HepG2 (cell line): ENCODE data around the gene SPAG7. TPM values are rescaled to one million over a fixed set of nuclear protein-coding genes. Genes with fewer than 3 reads are reported as not detected.
A peak's percentile ranks its signal among the peaks of the same experiment; 100 is the strongest.

Experiments
- ATAC-seq: fragments of 200-7000 bp; cut with Tn5 transposase; 3 replicates; pipeline ENCODE4 v1.9.1; 2020; ENCODE audit warnings: mild to moderate bottlenecking, moderate library complexity
- BruUV-seq: library from RNA; stranded (reverse); fragments of 400-500 nt; replicated peaks from 2 replicates; lab custom pipeline; 2021; lab: Mats Ljungman, UMichigan
- CTCF ChIA-PET: fragments of 300-600 bp; formaldehyde crosslinking; extraction: SDS; loops from one replicate; lab custom pipeline; 2021; ENCODE audit warnings: low total read pairs, inconsistent platforms, low intra/inter-chr PET ratio; lab: Yijun Ruan, JAX
- POLR2A ChIA-PET: fragments of 350-600 bp; sonication (Branson Sonifier 250); formaldehyde crosslinking; loops from one replicate; lab custom pipeline; 2020; ENCODE audit warnings: antibody characterized with exemption, inconsistent platforms; lab: Yijun Ruan, JAX
- DNase-seq: peaks from one replicate; pipeline ENCODE4 v3.0.0-alpha.2; 2015; ENCODE audit warnings: low spot score
- FAIRE-seq: peaks from 3 replicates; lab custom pipeline; 2011; peaks lifted over from hg19 to GRCh38; lab: Jason Lieb, UNC
- H2AFZ ChIP-seq: one replicate; pipeline ENCODE4 v1.6.1; 2011; ENCODE audit warnings: low read length, inconsistent platforms
- H3K27ac ChIP-seq: fragments of 300-600 bp; 3 replicates; pipeline ENCODE4 v1.8.0; 2011; ENCODE audit warnings: mixed run types, mild to moderate bottlenecking, mixed read lengths, low read length, inconsistent platforms; ENCODE audit not compliant: insufficient read depth; ENCODE audit errors: extremely low read length
- H3K27me3 ChIP-seq, 2 experiments: fragments of 200-600 bp in 1 of 2; 2 replicates in 1 of 2; 3 replicates in 1 of 2; pipeline versions ENCODE4 v1.6.0 to v1.8.0; 2011; ENCODE audit warnings: low read length in 2 of 2, mild to moderate bottlenecking in 2 of 2, moderate library complexity in 2 of 2, inconsistent platforms in 1 of 2; ENCODE audit not compliant: insufficient read depth in 2 of 2, control insufficient read depth in 1 of 2
- H3K36me3 ChIP-seq, 2 experiments: fragments of 200-600 bp in 1 of 2; replicated peaks in 1 of 2; 2 replicates in 1 of 2; 3 replicates in 1 of 2; pipeline versions ENCODE4 v1.5.1 to v1.8.0; 2011; ENCODE audit warnings: low read length in 2 of 2, inconsistent platforms in 1 of 2; ENCODE audit not compliant: insufficient read depth in 2 of 2, control insufficient read depth in 1 of 2
- H3K4me1 ChIP-seq: 2 replicates; pipeline ENCODE4 v1.5.1; 2012; ENCODE audit warnings: low read length, inconsistent platforms; ENCODE audit not compliant: insufficient read depth
- H3K4me2 ChIP-seq: 2 replicates; pipeline ENCODE4 v1.6.0; 2011; ENCODE audit warnings: low read depth, low read length, inconsistent platforms
- H3K4me3 ChIP-seq, 3 experiments: fragments of 200-600 bp in 1 of 3; sonication (generic), shearing (Covaris generic) in 1 of 3; replicated peaks in 1 of 3; 2 replicates each; pipeline ENCODE4 v1.5.1; 2011 to 2016; ENCODE audit warnings: low read length in 3 of 3, inconsistent platforms in 2 of 3, low read depth in 2 of 3, mild to moderate bottlenecking in 2 of 3, control low read depth in 1 of 3, mixed read lengths in 1 of 3; ENCODE audit not compliant: insufficient read depth in 1 of 3
- H3K79me2 ChIP-seq: one replicate; pipeline ENCODE4 v1.6.1; 2011; ENCODE audit warnings: low read length, inconsistent platforms; ENCODE audit not compliant: insufficient read depth
- H3K9ac ChIP-seq: 2 replicates; pipeline ENCODE4 v1.6.0; 2011; ENCODE audit warnings: mild to moderate bottlenecking, low read depth, low read length, inconsistent platforms; ENCODE audit not compliant: insufficient read depth
- H3K9me3 ChIP-seq: 2 replicates; pipeline ENCODE4 v1.5.1; 2012; ENCODE audit warnings: mild to moderate bottlenecking, low read length
- H4K20me1 ChIP-seq: 2 replicates; pipeline ENCODE4 v1.6.0; 2011; ENCODE audit warnings: inconsistent platforms, mild to moderate bottlenecking, low read length, moderate library complexity; ENCODE audit not compliant: insufficient read depth
- CEBPG ChIP-seq: IDR thresholded peaks from 2 replicates; pipeline ENCODE4 v1.6.1; 2016
- FOXO4 ChIP-seq: sonication (generic); formaldehyde crosslinking; conservative IDR thresholded peaks from 2 replicates; pipeline ENCODE4 v1.8.1; 2023; ENCODE audit warnings: missing genetic modification reagents
- HNRNPK ChIP-seq: fragments of 200-400 bp; formaldehyde crosslinking; IDR thresholded peaks from 2 replicates; pipeline ENCODE4 v1.6.1; 2018; ENCODE audit warnings: low read length, low read depth, moderate library complexity, mild to moderate bottlenecking; ENCODE audit not compliant: poor library complexity, severe bottlenecking
- MXD3 ChIP-seq: IDR thresholded peaks from 2 replicates; pipeline ENCODE4 v1.6.1; 2016; ENCODE audit warnings: mild to moderate bottlenecking, missing biosample characterization, missing genetic modification reagents
- NR1H2 ChIP-seq: sonication (generic); formaldehyde crosslinking; IDR thresholded peaks from 2 replicates; pipeline ENCODE4 v1.8.1; 2022; ENCODE audit warnings: low read depth, missing genetic modification reagents, borderline replicate concordance
- POLR2G ChIP-seq: fragments of 200-400 bp; formaldehyde crosslinking; IDR thresholded peaks from 2 replicates; pipeline ENCODE4 v1.6.1; 2018; ENCODE audit warnings: mild to moderate bottlenecking, low read depth, low read length, moderate library complexity
- RBFOX2 ChIP-seq: fragments of 200-400 bp; formaldehyde crosslinking; IDR thresholded peaks from 2 replicates; pipeline ENCODE4 v1.6.1; 2017; ENCODE audit warnings: low read depth, mild to moderate bottlenecking, low read length
- REL ChIP-seq: sonication (generic); formaldehyde crosslinking; conservative IDR thresholded peaks from 2 replicates; pipeline ENCODE4 v1.8.0; 2022; ENCODE audit warnings: mild to moderate bottlenecking, missing genetic modification reagents, moderate library complexity
- TGIF2 ChIP-seq: IDR thresholded peaks from 2 replicates; pipeline ENCODE4 v1.6.1; 2016; ENCODE audit warnings: control low read depth, missing compliant biosample characterization
- ZNF256 ChIP-seq: sonication (generic); formaldehyde crosslinking; conservative IDR thresholded peaks from 2 replicates; pipeline ENCODE4 v1.4.0; 2020; ENCODE audit warnings: missing genetic modification reagents
- ZNF780A ChIP-seq: sonication (generic); formaldehyde crosslinking; IDR thresholded peaks from 2 replicates; pipeline ENCODE4 v1.8.0; 2022; ENCODE audit warnings: mild to moderate bottlenecking, missing genetic modification reagents, moderate library complexity
- WGBS: methylation state at CpG from one replicate; pipeline ENCODE4 v1.1.6; 2017; ENCODE audit warnings: low lambda C conversion rate; 5-methylcytosine and 5-hydroxymethylcytosine counted together
- in situ Hi-C: cut with HindIII; loops from 2 replicates; pipeline ENCODE4 v1.10.0; 2017; ENCODE audit warnings: low pct_unique_long_range_greater_than_20kb; ENCODE audit not compliant: extremely low pct_ligation_motif_present
- intact Hi-C: fragments of 100-400 bp; cut with micrococcal nuclease; formaldehyde crosslinking; loops from one replicate; pipeline ENCODE4 v1.10.0; 2022; ENCODE audit not compliant: unreplicated experiment
- polyA plus RNA-seq, 8 experiments: library from polyadenylated mRNA; depleted of rRNA in 3 of 8; stranded (reverse) in 7 of 8; unstranded in 1 of 8; fragments of >200 nt; fragmentation: Illumina TruSeq in 4 of 8; extraction: Trizol in 4 of 8; gene quantifications; 2 replicates each; pipeline versions ENCODE4 v1.2.1 to v1.2.3, GENCODE V29; 2011 to 2016; ENCODE audit warnings: low read depth in 4 of 8, missing spikeins in 1 of 8, mixed read lengths in 1 of 8; ENCODE audit not compliant: insufficient read depth in 1 of 8
- total RNA-seq, 5 experiments: library from RNA; depleted of rRNA; stranded (reverse); fragments of >200 nt; fragmentation: Illumina TruSeq; extraction: Trizol; gene quantifications; 2 replicates each; pipeline ENCODE4 v1.2.3, GENCODE V29; 2016; ENCODE audit warnings: low read depth in 1 of 5

The SPAG7 gene
- total and polyA plus RNA-seq, 2 of the 13 experiments (the other 11 are each of a cell fraction or from before 2014, with no cell fraction given): 51.0 to 59.0 TPM

GRCh38 chr17:4944163-4944553, 23.5 kb downstream of the SPAG7 start:
- intact Hi-C loops: no loop called here
- ChIA-PET POLR2A (interaction anchor here (1.6 to 10.0 kb wide), 2 partner anchors 23 to 24 kb away, joined by 6 to 273 read pairs; partner anchors contain the start of gene SPAG7), CTCF (no interaction called here)
- Histone ChIP-seq H3K36me3 (peaks cover 18 to 37% of the 10 kb centered on the region in 2 experiments), H3K4me1 (peaks cover 38% of the 10 kb centered on the region), H3K79me2 (peaks cover 63% of the 10 kb centered on the region), H3K27me3 (no peaks in the 10 kb centered on the region; a peak in 1 of 5 replicates), H3K4me2 (no peak overlapping the region), H3K4me3 (no peak overlapping the region), H2AFZ (no peak overlapping the region), H4K20me1 (peaks cover 33% of the 10 kb centered on the region), H3K9ac (no peak overlapping the region), H3K9me3 (no peaks in the 10 kb centered on the region), H3K27ac (peak overlapping the region; percentile 38)
- ATAC-seq (no peak), FAIRE-seq (no peak), DNase-seq (no peak)
- peak; percentile 68 for TF ChIP-seq RBFOX2
- peak; percentile 76 for TF ChIP-seq HNRNPK
- TF ChIP-seq POLR2G: peak; percentile 4; the same call in 1 of the 2 replicates
- TF ChIP-seq TGIF2 (CRISPR knock-in tag): no peak
- no peak for TF ChIP-seq REL
- no peak for TF ChIP-seq NR1H2 (CRISPR knock-in tag)
- TF ChIP-seq ZNF256 (CRISPR knock-in tag): no peak
- no peak for TF ChIP-seq ZNF780A
- in situ Hi-C loops: no loop called here
- no TSS peak for BruUV-seq
- 89% methylated on average over 3 of the region's 3 CpGs for WGBS

- H2AFZ ChIP-seq: no peak overlapping the region
- ChIA-PET POLR2A (no interaction called here), CTCF (no interaction called here)
- no TSS peak for BruUV-seq
- no peaks in the 10 kb centered on the region for H3K9me3 ChIP-seq
- H4K20me1 ChIP-seq: peaks cover 33% of the 10 kb centered on the region
- no peak overlapping the region for H3K9ac ChIP-seq
- DNase-seq (no peak), FAIRE-seq (no peak), ATAC-seq (no peak)
- 92% methylated on average over 13 of the region's 13 CpGs for WGBS
- intact Hi-C loops (no loop called here), in situ Hi-C loops (no loop called here)
- no peak overlapping the region for H3K27ac ChIP-seq
- H3K4me3 ChIP-seq: no peak overlapping the region
- peaks cover 18 to 37% of the 10 kb centered on the region in 2 experiments for H3K36me3 ChIP-seq
- H3K4me1 ChIP-seq: peaks cover 48% of the 10 kb centered on the region
- peaks cover 72% of the 10 kb centered on the region for H3K79me2 ChIP-seq
- H3K4me2 ChIP-seq: no peak overlapping the region
- no peaks in the 10 kb centered on the region; a peak in 1 of 5 replicates for H3K27me3 ChIP-seq
- TF ChIP-seq RBFOX2 (0 out of 2 replicates have a peak, but pooled peaks have one; percentile 50), CEBPG (CRISPR knock-in tag) (no peak), FOXO4 (CRISPR knock-in tag) (0 out of 2 replicates have a peak, but pooled peaks have one; percentile 17), MXD3 (no peak), POLR2G (peak; percentile 45; the same call in 1 of the 2 replicates)
Measured at GRCh38 chr17:4942760-4943508, 24.7 kb downstream of the SPAG7 start.
